ENCODE measurements around the gene BAG1. TPM values are rescaled to one million over a fixed set of nuclear protein-coding genes. Genes with fewer than 3 reads are reported as not detected.

Gene BAG1
- total and polyA plus RNA-seq, 2 of the 13 experiments (the other 11 are each of a cell fraction or from before 2014, with no cell fraction given), result 23.1 to 59.5 TPM

DNA sequence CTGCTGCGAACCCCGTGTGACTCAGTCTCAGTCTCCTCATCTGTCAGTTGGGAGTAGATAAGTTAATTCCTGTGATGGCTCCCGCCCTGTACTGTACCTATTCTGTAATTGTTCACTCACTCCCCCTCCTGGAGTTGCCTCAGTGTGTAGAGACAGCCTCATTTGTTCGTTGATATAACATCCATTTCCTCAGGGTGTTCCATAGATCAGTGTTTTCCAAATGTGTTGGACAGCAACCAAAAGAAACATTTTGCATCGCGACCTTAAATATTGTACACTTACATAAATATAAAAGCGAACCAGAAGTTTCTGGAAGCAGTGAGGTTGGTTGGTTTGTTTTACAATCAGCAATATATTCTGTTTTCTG, 26.5 kb upstream of the BAG1 start (continued):
- TF ChIP-seq AHDC1 (CRISPR knock-in tag; IDR thresholded peaks at IDR 0.05; ENCODE audit: borderline replicate concordance) (peak; percentile 9; the same call in 1 of the 2 replicates), PHF20 (CRISPR knock-in tag; IDR thresholded peaks at IDR 0.05) (no peak), ERF (CRISPR knock-in tag; IDR thresholded peaks at IDR 0.05) (no peak), ARID4A (CRISPR knock-in tag; IDR thresholded peaks at IDR 0.05; ENCODE audit: borderline replicate concordance) (no peak), SP5 (CRISPR knock-in tag; IDR thresholded peaks at IDR 0.05; ENCODE audit: borderline replicate concordance, low read depth) (no peak), STAT6 (CRISPR knock-in tag; IDR thresholded peaks at IDR 0.05; ENCODE audit: borderline replicate concordance) (no peak), HOXD1 (CRISPR knock-in tag; IDR thresholded peaks at IDR 0.05) (no peak), MXI1 (IDR thresholded peaks at IDR 0.05; ENCODE audit: borderline replicate concordance, low read depth, low read length) (0 out of 3 replicates have a peak, but pooled peaks have one; percentile 34), ZNF598 (CRISPR knock-in tag; IDR thresholded peaks at IDR 0.05; ENCODE audit: borderline replicate concordance) (no peak), AKAP8 (CRISPR knock-in tag; IDR thresholded peaks at IDR 0.05) (no peak), ZNF629 (CRISPR knock-in tag; conservative IDR thresholded peaks at IDR 0.05) (peak; percentile 63; the same call in 1 of the 2 replicates), ZNF446 (CRISPR knock-in tag; IDR thresholded peaks at IDR 0.05) (0 out of 2 replicates have a peak, but pooled peaks have one; percentile 11), ZSCAN29 (CRISPR knock-in tag; conservative IDR thresholded peaks at IDR 0.05) (no peak), KLF6 (CRISPR knock-in tag; IDR thresholded peaks at IDR 0.05) (no peak)
- TF ChIP-seq, protein P1, sequence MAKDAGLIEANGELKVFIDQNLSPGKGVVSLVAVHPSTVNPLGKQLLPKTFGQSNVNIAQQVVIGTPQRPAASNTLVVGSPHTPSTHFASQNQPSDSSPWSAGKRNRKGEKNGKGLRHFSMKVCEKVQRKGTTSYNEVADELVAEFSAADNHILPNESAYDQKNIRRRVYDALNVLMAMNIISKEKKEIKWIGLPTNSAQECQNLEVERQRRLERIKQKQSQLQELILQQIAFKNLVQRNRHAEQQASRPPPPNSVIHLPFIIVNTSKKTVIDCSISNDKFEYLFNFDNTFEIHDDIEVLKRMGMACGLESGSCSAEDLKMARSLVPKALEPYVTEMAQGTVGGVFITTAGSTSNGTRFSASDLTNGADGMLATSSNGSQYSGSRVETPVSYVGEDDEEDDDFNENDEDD (CRISPR knock-in tag; IDR thresholded peaks at IDR 0.05; ENCODE audit: borderline replicate concordance), result no peak

All from HepG2 (cell line).